Measurements from ENCODE around the gene ADARB2.
"Not testable (repeated sequence)": the region's sequence is repeated elsewhere in the genome, so short reads cannot be mapped to it uniquely, and the experiment has no call there.

ADARB2 gene

DNA sequence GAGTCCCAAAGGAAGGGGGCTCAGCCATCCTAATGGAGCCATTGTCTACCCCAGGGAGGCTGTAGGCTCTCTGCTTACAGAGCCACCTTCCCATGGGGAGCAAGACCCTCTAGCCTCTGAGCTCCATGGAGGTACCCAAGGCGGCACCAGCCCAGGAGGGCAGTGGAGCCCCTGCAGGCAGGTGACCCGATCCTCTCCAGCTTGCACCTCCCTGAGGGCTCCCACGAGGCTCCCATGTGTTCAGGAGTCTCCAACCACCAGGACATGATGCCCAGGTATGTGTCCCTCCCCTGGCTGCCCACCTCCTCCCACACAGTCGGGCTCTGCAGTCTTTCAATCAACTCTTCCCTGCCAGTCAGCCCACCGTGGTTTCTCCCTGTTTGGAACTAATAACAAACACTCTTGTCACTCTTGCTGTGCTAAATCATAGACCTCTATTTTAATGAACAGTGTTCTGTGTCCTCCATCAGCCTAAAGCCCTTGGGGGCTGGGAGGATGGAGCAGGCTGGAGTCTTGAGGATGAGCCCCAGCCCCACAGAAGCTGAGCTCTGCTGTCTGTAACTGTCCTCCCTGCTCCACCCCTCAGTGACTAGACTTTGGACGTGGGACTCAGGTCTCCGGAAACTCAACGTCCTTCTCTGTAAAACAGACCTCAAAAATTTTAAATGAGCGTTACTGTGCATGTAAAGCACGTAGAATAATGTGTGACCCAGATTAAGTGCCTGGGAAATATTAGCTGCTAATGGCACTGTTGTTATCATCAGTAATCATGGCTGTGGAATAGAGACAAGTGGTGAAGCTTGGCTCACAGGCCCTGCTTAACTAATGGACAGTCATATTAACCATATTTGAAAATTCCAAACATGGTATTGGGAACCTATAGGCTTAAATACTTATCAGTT is 382.3 kb downstream of the ADARB2 start:
- TF ChIP-seq, protein P1, sequence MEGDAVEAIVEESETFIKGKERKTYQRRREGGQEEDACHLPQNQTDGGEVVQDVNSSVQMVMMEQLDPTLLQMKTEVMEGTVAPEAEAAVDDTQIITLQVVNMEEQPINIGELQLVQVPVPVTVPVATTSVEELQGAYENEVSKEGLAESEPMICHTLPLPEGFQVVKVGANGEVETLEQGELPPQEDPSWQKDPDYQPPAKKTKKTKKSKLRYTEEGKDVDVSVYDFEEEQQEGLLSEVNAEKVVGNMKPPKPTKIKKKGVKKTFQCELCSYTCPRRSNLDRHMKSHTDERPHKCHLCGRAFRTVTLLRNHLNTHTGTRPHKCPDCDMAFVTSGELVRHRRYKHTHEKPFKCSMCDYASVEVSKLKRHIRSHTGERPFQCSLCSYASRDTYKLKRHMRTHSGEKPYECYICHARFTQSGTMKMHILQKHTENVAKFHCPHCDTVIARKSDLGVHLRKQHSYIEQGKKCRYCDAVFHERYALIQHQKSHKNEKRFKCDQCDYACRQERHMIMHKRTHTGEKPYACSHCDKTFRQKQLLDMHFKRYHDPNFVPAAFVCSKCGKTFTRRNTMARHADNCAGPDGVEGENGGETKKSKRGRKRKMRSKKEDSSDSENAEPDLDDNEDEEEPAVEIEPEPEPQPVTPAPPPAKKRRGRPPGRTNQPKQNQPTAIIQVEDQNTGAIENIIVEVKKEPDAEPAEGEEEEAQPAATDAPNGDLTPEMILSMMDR (IDR thresholded peaks at IDR 0.05; ENCODE audit: control insufficient read depth, insufficient read depth, low read depth, low read length, missing control alignments) = no peak
- no peak for DNase-seq (ENCODE audit: low read depth)
- H3K4me3 ChIP-seq (ENCODE audit: control insufficient read depth, low read depth, low read length) = no peak overlapping the region

DNA sequence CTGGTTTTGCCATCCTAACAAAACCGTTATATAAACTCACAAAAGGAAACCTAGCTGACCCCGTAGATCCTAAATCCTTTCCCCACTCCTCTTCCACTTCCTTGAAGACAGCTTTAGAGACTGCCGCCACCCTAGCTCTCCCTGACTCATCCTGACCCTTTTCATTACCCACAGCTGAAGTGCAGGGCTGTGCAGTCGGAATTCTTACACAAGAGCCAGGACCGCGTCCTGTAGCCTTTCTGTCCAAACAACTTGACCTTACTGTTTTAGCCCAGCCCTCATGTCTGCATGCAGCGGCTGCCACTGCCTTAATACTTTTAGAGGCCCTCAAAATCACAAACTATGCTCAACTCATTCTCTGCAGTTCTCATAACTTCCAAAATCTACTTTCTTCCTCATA is 385.0 kb downstream of the ADARB2 start:
- DNase-seq (ENCODE audit: low read depth); H3K4me3 ChIP-seq (ENCODE audit: control insufficient read depth, low read depth, low read length): not testable (repeated sequence)

GRCh38 chr10:1348773-1349050 is 388.6 kb downstream of the ADARB2 start:
- TF ChIP-seq, protein P1 (IDR thresholded peaks at IDR 0.05; ENCODE audit: control insufficient read depth, insufficient read depth, low read depth, low read length, missing control alignments) = no peak
- DNase-seq (ENCODE audit: low read depth) = no peak
- no peak overlapping the region for H3K4me3 ChIP-seq (ENCODE audit: control insufficient read depth, low read depth, low read length)

DNA sequence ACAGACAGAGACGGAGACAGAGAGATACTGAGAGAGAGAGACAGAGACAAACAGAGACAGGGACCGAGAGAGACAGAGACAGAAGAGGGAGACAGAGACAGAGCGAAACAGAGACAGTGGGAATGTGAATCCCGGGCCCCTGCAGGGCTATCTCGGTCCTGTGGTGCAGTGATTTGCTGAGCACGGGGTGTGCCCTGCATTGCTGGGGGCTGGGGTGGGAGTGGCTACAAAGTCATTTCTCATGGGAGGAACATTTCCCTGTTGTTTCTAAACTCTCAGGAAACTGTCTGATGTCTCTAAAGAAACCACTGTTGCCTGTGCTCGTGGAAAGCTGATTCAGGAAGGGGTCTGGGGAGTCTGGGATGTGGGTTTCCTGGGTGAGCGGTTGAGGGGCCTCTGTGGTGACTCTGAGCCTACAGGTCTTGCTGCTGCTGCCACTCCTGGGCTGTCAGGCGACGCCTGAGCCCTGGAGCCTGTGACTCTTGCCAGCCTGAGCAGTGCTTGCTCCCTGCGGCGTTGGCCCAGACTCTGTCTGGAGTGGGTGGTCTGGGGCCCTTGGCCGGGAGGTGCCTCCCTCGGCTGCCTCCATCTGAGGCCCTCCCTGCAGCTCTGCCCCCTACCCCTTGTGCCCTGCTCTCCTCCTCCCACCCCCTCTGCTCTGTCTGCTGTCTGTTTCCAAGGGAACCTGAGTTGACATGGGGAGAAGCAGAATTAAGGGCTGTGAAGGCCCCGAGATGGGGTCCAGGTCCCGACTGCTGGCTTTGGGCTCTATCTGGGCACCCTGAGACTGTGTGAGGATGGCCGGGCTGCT is 389.2 kb downstream of the ADARB2 start:
- no peak for DNase-seq (ENCODE audit: low read depth)
- no peak overlapping the region for H3K4me3 ChIP-seq (ENCODE audit: control insufficient read depth, low read depth, low read length)
- TF ChIP-seq, protein P1 (IDR thresholded peaks at IDR 0.05; ENCODE audit: control insufficient read depth, insufficient read depth, low read depth, low read length, missing control alignments) = no peak

DNA sequence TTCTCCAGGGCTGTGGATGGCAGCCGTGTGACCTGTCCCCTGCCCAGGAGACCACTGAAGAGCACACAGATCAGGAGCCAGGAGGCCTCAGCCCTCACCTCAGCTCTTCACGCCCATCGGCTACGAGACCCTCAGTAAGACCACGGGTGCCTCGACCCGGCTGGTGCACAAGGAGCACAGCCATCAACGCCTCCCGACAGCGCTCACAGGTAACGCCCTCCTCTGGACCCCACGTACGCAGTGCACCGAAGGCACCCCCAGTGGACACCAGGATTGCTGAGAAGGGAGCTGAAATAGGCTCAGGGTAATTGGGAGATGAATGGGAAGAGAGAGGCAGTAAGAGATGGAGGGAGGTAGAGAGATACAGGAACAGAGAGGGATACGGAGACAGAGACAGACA is 389.8 kb downstream of the ADARB2 start:
- TF ChIP-seq, protein P1 (IDR thresholded peaks at IDR 0.05; ENCODE audit: control insufficient read depth, insufficient read depth, low read depth, low read length, missing control alignments) = no peak
- DNase-seq (ENCODE audit: low read depth) = no peak
- no peak overlapping the region for H3K4me3 ChIP-seq (ENCODE audit: control insufficient read depth, low read depth, low read length)

DNA sequence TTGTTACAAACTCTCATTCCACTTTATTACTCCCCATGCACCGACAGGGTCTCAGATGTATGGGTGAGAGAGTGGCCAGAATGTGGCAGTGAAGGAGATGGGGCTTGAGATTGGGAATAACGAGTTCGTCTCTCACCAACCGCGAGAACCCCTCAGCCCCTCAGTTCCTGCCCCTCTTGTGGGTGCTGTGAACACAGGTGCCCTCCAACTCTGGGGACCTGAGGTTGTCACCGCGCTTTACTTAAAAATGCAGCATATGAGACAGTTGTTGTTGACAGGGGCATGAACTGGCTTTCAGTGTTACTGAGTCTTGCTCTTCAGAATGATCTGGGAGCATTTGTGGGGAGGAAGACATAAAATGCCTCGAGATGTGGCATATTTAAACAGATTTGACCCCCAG is 391.1 kb downstream of the ADARB2 start:
- no peak for DNase-seq (ENCODE audit: low read depth)
- no peak overlapping the region for H3K4me3 ChIP-seq (ENCODE audit: control insufficient read depth, low read depth, low read length)
- TF ChIP-seq, protein P1 (IDR thresholded peaks at IDR 0.05; ENCODE audit: control insufficient read depth, insufficient read depth, low read depth, low read length, missing control alignments) = no peak

DNA sequence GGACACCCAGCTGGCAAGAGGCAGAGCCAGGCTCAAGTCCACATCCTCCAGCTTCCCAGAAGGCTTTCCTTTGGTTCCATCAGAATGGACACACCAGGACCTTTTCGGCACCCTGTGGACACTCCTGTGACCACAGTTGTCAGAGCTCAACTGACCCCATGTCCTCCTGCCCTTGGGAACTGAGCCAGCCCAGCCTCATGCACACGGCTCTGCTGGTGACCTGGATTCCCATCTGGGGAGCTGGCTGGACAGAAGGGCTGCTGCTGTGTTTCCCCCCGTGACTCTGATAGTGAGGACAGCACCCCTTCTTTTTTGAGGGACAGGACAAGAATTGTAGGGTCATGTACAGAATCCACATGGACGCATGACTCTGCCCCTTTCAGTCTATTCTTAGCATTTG is 392.0 kb downstream of the ADARB2 start:
- TF ChIP-seq, protein P1 (IDR thresholded peaks at IDR 0.05; ENCODE audit: control insufficient read depth, insufficient read depth, low read depth, low read length, missing control alignments) = no peak
- H3K4me3 ChIP-seq (ENCODE audit: control insufficient read depth, low read depth, low read length) = no peak overlapping the region
- DNase-seq (ENCODE audit: low read depth) = no peak

Data from AG09309 (cell line).